ENCODE measurements around the gene ZFAND2A. TPM values are rescaled to one million over a fixed set of nuclear protein-coding genes. Genes with fewer than 3 reads are reported as not detected.

Gene ZFAND2A
- 44.0 to 63.7 TPM (median 58.1 TPM) in 5 replicates for total RNA-seq (2022; extraction: Qiagen RNA extraction; ENCODE audit: low read depth)

GRCh38 chr7:1159891-1160669 is at the start of gene ZFAND2A:
TSS of gene ZFAND2A (minus strand) at chr7:1160196. CDS start at chr7:1158212, 1,984 bp downstream.

Other genes starting within 250 kb of the ZFAND2A start
- gene ADAP1, start 205.5 kb downstream of the ZFAND2A start, total RNA-seq (2022; extraction: Qiagen RNA extraction; ENCODE audit: low read depth), result 2.3 to 6.6 TPM (median 5.0 TPM) in 5 replicates
- gene COX19, start 184.6 kb downstream of the ZFAND2A start, total RNA-seq (2022; extraction: Qiagen RNA extraction; ENCODE audit: low read depth), result 5.1 to 8.4 TPM (median 5.9 TPM) in 5 replicates
- gene CYP2W1, start 177.0 kb downstream of the ZFAND2A start, total RNA-seq (2022; extraction: Qiagen RNA extraction; ENCODE audit: low read depth), result not detected in 5 replicates
- 0.68 to 2.3 TPM (median 1.7 TPM) in 5 replicates for gene GPR146, start 115.7 kb downstream of the ZFAND2A start, total RNA-seq (2022; extraction: Qiagen RNA extraction; ENCODE audit: low read depth)
- gene GPER1, start 72.1 kb downstream of the ZFAND2A start, total RNA-seq (2022; extraction: Qiagen RNA extraction; ENCODE audit: low read depth), result 0.39 to 0.95 TPM (median 0.86 TPM) in 5 replicates
- gene UNCX, start 72.7 kb upstream of the ZFAND2A start, total RNA-seq (2022; extraction: Qiagen RNA extraction; ENCODE audit: low read depth), result 0.21 TPM in 1 of 5 replicates, not detected in the others